Measurements from ENCODE around the gene ZNF280A.

DNA sequence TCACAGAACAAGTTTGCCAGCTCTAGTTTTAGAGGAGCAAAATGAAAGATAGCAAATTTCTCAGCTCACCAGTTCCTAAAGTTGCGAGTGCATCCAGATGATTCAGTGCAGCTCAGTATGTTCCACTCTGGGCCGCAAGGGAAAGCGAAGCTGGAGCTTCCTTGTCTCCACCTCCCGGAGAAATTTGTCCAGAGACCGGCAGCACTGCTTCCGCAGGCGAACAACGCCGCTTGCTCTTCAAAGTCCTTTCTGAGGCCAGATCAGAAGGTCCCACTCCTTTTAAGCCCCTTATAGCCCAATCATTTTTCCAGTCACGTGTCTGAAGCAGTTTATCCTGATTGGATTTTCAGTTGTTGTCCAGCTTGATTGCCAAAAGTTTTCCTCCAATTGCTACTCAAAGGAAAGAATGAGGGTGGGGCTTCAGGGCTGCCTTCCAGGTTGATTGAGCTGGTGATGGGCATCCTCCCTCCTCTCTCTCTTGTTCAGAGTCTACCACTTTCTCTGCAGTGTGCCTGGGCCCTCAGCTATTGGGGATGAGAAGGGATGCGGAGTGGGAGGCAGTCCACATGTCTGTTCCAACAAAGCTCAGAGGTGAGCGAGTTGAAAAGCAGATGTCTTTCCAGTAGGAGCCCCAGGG lies at the start of gene ZNF280A:
- TF ChIP-seq, protein P1, sequence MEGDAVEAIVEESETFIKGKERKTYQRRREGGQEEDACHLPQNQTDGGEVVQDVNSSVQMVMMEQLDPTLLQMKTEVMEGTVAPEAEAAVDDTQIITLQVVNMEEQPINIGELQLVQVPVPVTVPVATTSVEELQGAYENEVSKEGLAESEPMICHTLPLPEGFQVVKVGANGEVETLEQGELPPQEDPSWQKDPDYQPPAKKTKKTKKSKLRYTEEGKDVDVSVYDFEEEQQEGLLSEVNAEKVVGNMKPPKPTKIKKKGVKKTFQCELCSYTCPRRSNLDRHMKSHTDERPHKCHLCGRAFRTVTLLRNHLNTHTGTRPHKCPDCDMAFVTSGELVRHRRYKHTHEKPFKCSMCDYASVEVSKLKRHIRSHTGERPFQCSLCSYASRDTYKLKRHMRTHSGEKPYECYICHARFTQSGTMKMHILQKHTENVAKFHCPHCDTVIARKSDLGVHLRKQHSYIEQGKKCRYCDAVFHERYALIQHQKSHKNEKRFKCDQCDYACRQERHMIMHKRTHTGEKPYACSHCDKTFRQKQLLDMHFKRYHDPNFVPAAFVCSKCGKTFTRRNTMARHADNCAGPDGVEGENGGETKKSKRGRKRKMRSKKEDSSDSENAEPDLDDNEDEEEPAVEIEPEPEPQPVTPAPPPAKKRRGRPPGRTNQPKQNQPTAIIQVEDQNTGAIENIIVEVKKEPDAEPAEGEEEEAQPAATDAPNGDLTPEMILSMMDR (IDR thresholded peaks at IDR 0.05): peak in 1 of 5 experiments; percentile 24
- no peak for TF ChIP-seq EP300 (IDR thresholded peaks at IDR 0.05)
- TF ChIP-seq POLR2A (IDR thresholded peaks at IDR 0.05): peak in 1 of 2 donors; percentile 24
